Osteoblast (primary cell): ENCODE results near the gene SIK1. TPM values are rescaled to one million over a fixed set of nuclear protein-coding genes. Genes with fewer than 3 reads are reported as not detected.
"Not testable (repeated sequence)": the region's sequence is repeated elsewhere in the genome, so short reads cannot be mapped to it uniquely, and the experiment has no call there.

Experiments used
- DNase-seq: peaks from one replicate; pipeline ENCODE4 v3.0.0; 2011; ENCODE audit warnings: low spot score, mixed read lengths; ENCODE audit not compliant: insufficient read length; ENCODE audit errors: missing footprints
- H2AFZ ChIP-seq: 2 replicates; pipeline ENCODE4 v1.6.0; 2011; ENCODE audit warnings: mild to moderate bottlenecking, low read length
- H3K27ac ChIP-seq: 2 replicates; pipeline ENCODE4 v1.5.1; 2011; ENCODE audit warnings: mild to moderate bottlenecking, low read depth, low read length, moderate library complexity
- H3K27me3 ChIP-seq: 2 replicates; pipeline ENCODE4 v1.6.0; 2012; ENCODE audit warnings: mild to moderate bottlenecking, control low read depth, inconsistent platforms, low read length, moderate library complexity; ENCODE audit not compliant: insufficient read depth
- H3K36me3 ChIP-seq: 2 replicates; pipeline ENCODE4 v1.5.1; 2011; ENCODE audit warnings: mild to moderate bottlenecking, low read length, control low read depth, moderate library complexity; ENCODE audit not compliant: insufficient read depth
- H3K4me1 ChIP-seq: 2 replicates; pipeline ENCODE4 v1.5.1; 2011; ENCODE audit warnings: mild to moderate bottlenecking, low read length, control low read depth, moderate library complexity; ENCODE audit not compliant: insufficient read depth
- H3K4me2 ChIP-seq: 2 replicates; pipeline ENCODE4 v1.6.0; 2011; ENCODE audit warnings: mild to moderate bottlenecking, low read length; ENCODE audit not compliant: insufficient read depth
- H3K4me3 ChIP-seq: fragments of 200-600 bp; sonication (generic); 3 replicates; pipeline ENCODE4 v1.5.1; 2012; ENCODE audit warnings: mild to moderate bottlenecking, low read length, inconsistent platforms; ENCODE audit not compliant: insufficient read depth
- H3K79me2 ChIP-seq: 2 replicates; pipeline ENCODE4 v1.6.0; 2012; ENCODE audit warnings: mild to moderate bottlenecking, low read length, control low read depth, inconsistent platforms; ENCODE audit not compliant: insufficient read depth
- H3K9me3 ChIP-seq: 2 replicates; pipeline ENCODE4 v1.5.1; 2011; ENCODE audit warnings: low read depth, low read length, control low read depth
- H4K20me1 ChIP-seq: 2 replicates; pipeline ENCODE4 v1.6.0; 2012; ENCODE audit warnings: mild to moderate bottlenecking, low read length, control low read depth; ENCODE audit not compliant: insufficient read depth
- total RNA-seq: library from RNA; depleted of rRNA; stranded (reverse); fragments of >200 nt; gene quantifications from 2 replicates; pipeline ENCODE4 v1.2.3, GENCODE V29; 2012

Gene SIK1
- total RNA-seq, 1 donor: 3.3 TPM

- H3K4me2 ChIP-seq, H3K4me3 ChIP-seq, DNase-seq, H3K36me3 ChIP-seq, H3K4me1 ChIP-seq, H2AFZ ChIP-seq, H3K27me3 ChIP-seq, H3K27ac ChIP-seq, H3K9me3 ChIP-seq, H3K79me2 ChIP-seq, H4K20me1 ChIP-seq: not testable (repeated sequence)
These were observed 25.8 kb downstream of the SIK1 start for GRCh38 chr21:43401125-43401524.

DNA sequence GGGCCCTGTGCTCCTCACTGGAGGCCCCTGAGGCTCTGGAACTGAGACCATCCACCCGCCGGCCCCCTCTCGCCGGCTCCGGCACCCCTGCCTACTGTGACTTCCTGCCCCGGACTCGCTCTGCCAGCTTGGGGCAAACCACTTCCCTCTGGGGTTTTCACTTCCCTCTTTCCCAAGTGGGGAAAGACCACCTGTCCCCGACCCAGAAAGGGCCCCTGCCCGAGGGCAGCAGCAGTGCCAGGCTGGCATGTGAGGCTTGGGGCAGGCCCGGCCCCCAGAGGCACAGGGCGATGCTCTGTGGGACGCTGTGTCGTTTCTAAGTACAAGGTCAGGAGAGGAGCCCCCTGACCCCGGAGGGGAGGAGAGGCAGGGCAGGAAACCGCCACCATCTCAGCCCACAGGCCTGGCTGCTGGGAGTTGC lies 27.3 kb downstream of the SIK1 start:
- not testable (repeated sequence) for H3K27ac ChIP-seq, H3K4me2 ChIP-seq, DNase-seq

DNA sequence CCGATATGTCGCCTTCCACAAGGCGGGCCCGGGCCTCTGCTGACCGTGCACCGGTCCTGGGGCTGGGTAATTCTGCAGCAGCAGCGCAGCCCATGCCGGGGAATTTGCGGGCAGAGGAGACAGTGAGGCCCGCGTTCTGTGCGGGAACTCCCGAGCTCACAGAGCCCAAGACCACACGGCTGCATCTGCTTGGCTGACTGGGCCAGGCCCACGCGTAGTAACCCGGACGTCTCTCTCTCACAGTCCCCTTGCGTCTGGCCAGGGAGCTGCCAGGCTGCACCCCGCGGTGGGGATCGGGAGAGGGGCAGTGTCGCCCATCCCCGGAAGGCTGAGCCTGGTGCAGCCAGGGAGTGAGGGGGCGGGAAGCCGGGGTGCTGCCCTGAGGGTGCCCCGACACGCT lies 27.8 kb downstream of the SIK1 start:
- not testable (repeated sequence) for H3K4me1 ChIP-seq, H3K9me3 ChIP-seq, H2AFZ ChIP-seq, H3K4me3 ChIP-seq, H4K20me1 ChIP-seq, H3K27me3 ChIP-seq, H3K4me2 ChIP-seq, H3K27ac ChIP-seq, DNase-seq, H3K36me3 ChIP-seq, H3K79me2 ChIP-seq

More for the DNA sequence above, 27.3 kb downstream of the SIK1 start:
- H3K79me2 ChIP-seq, H2AFZ ChIP-seq, H3K4me1 ChIP-seq, H4K20me1 ChIP-seq, H3K4me3 ChIP-seq, H3K27me3 ChIP-seq, H3K36me3 ChIP-seq, H3K9me3 ChIP-seq: not testable (repeated sequence)

DNA sequence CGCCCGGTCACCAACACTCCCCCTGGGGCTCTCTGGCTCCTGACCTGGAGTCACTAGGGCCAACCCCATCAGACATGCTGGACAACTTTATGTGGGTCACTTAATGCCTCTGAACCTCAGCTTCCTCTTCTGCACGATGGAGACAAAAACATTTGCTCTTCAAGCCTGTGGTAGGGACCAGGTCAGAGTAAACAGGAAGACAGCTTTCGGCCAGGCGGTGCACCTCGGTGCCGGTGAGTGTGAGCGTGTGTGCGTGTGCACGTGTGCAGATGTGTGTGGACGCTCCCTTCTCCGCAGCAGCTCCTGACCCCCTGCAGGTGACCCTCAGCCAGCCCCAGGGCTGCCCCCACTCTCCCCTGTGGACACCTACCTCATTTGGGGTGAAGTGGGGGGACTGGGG lies 28.4 kb downstream of the SIK1 start:
- not testable (repeated sequence) for H3K79me2 ChIP-seq, H2AFZ ChIP-seq, H4K20me1 ChIP-seq, H3K27me3 ChIP-seq, DNase-seq, H3K27ac ChIP-seq, H3K4me3 ChIP-seq, H3K9me3 ChIP-seq, H3K4me1 ChIP-seq, H3K36me3 ChIP-seq, H3K4me2 ChIP-seq

- DNase-seq, H3K27me3 ChIP-seq, H3K4me3 ChIP-seq, H3K4me2 ChIP-seq, H4K20me1 ChIP-seq, H3K4me1 ChIP-seq, H3K27ac ChIP-seq, H3K36me3 ChIP-seq, H3K9me3 ChIP-seq, H2AFZ ChIP-seq, H3K79me2 ChIP-seq: not testable (repeated sequence)
These were observed 28.9 kb downstream of the SIK1 start for GRCh38 chr21:43398000-43398399.

GRCh38 chr21:43397439-43397808 lies 29.5 kb downstream of the SIK1 start:
- not testable (repeated sequence) for H3K27me3 ChIP-seq, H3K4me3 ChIP-seq, H3K4me2 ChIP-seq, H4K20me1 ChIP-seq, H3K4me1 ChIP-seq, H3K27ac ChIP-seq, DNase-seq, H3K9me3 ChIP-seq, H3K36me3 ChIP-seq, H3K79me2 ChIP-seq, H2AFZ ChIP-seq

- H2AFZ ChIP-seq, H3K79me2 ChIP-seq, H3K4me2 ChIP-seq, H3K36me3 ChIP-seq, H4K20me1 ChIP-seq, H3K4me3 ChIP-seq, H3K4me1 ChIP-seq, H3K27ac ChIP-seq, H3K27me3 ChIP-seq, H3K9me3 ChIP-seq, DNase-seq: not testable (repeated sequence)
These were observed 30.0 kb downstream of the SIK1 start for GRCh38 chr21:43396788-43397438.

DNA sequence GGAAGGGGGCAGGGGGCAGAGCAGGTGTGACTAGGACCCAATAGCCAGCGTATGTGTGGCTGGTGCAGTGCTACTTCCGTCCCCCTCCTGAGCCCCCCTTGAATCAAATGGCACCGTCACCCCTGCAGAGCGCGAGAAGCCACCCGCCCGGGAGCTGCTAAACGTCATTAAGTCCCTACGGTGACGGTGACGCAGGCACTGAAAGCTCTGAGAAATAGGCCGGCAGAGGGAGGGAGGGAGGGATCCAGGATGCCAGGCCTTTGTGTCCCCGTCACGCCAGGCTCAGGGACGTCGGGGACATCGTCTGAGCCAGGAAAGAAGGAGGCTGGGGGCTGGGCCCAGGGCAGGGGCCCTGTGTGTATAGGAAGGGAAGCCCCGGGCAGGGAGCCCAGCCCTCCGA lies 43.6 kb downstream of the SIK1 start:
- not testable (repeated sequence) for H3K4me2 ChIP-seq, H3K27me3 ChIP-seq, DNase-seq, H3K27ac ChIP-seq, H4K20me1 ChIP-seq, H3K4me1 ChIP-seq, H3K79me2 ChIP-seq, H3K4me3 ChIP-seq, H3K9me3 ChIP-seq, H3K36me3 ChIP-seq, H2AFZ ChIP-seq

DNA sequence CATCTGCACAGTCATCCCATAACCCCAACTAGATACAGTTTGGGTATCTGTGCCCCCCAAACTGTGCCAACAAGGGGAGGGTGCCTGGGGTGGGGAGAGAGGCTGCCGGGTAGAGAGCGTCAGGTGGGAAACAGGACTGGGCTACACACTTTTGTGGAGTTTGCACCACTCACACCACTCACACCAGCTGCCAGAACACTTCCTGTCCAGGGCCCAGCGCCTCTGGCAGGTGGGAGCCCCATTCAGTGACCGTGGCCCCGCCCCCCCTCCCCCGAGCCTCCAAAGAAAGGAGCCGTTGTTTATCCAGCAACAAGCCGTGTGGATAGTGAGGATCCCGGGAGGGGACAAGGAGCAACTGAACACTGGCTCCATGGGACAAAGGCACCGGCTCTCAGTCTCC lies 44.0 kb downstream of the SIK1 start:
- H3K27ac ChIP-seq, H2AFZ ChIP-seq, DNase-seq, H3K4me1 ChIP-seq, H3K79me2 ChIP-seq, H3K4me3 ChIP-seq, H3K9me3 ChIP-seq, H3K27me3 ChIP-seq, H3K36me3 ChIP-seq, H3K4me2 ChIP-seq, H4K20me1 ChIP-seq: not testable (repeated sequence)
